Sigmoid colon (tissue), 4 donors: ENCODE measurements around the gene LAMTOR2.

ENCODE experiments used
- EP300 ChIP-seq, 4 donors: sonication (generic); formaldehyde crosslinking; IDR thresholded peaks; one replicate each; pipeline ENCODE4 v1.6.1; 2017; ENCODE audit warnings: antibody characterized with exemption in 4 of 4
- POLR2A ChIP-seq, 2 donors: fragments of 450-650 bp; IDR thresholded peaks; one replicate each; pipeline ENCODE4 v1.6.1; 2016; ENCODE audit warnings: antibody characterized with exemption in 2 of 2, mild to moderate bottlenecking in 2 of 2, moderate library complexity in 2 of 2
- POLR2AphosphoS5 ChIP-seq, 4 donors: sonication (generic); formaldehyde crosslinking; IDR thresholded peaks; one replicate each; pipeline ENCODE4 v1.6.1; 2017; ENCODE audit warnings: antibody characterized with exemption in 4 of 4
- TF ChIP-seq, protein P1 (sequence below), 4 experiments: fragments of 450-650 bp in 3 of 4; fragments of 200-600 bp in 1 of 4; IDR thresholded peaks; one replicate each; pipeline ENCODE4 v1.5.1; 2016 to 2019; ENCODE audit warnings: antibody characterized with exemption in 4 of 4, mild to moderate bottlenecking in 3 of 4, moderate library complexity in 2 of 4

- TF ChIP-seq POLR2AphosphoS5 (IDR thresholded peaks at IDR 0.05), result no peak
- TF ChIP-seq EP300 (IDR thresholded peaks at IDR 0.05), result no peak
- TF ChIP-seq, protein P1, sequence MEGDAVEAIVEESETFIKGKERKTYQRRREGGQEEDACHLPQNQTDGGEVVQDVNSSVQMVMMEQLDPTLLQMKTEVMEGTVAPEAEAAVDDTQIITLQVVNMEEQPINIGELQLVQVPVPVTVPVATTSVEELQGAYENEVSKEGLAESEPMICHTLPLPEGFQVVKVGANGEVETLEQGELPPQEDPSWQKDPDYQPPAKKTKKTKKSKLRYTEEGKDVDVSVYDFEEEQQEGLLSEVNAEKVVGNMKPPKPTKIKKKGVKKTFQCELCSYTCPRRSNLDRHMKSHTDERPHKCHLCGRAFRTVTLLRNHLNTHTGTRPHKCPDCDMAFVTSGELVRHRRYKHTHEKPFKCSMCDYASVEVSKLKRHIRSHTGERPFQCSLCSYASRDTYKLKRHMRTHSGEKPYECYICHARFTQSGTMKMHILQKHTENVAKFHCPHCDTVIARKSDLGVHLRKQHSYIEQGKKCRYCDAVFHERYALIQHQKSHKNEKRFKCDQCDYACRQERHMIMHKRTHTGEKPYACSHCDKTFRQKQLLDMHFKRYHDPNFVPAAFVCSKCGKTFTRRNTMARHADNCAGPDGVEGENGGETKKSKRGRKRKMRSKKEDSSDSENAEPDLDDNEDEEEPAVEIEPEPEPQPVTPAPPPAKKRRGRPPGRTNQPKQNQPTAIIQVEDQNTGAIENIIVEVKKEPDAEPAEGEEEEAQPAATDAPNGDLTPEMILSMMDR (IDR thresholded peaks at IDR 0.05), result no peak
- TF ChIP-seq POLR2A (IDR thresholded peaks at IDR 0.05), result no peak
Observed at GRCh38 chr1:156079762-156080161, 25.2 kb downstream of the LAMTOR2 start.
